GM21390 (cell line): ENCODE data around the gene SPAG17.

Source experiments
- ATAC-seq: cut with Tn5 transposase; IDR thresholded peaks from one replicate; pipeline ENCODE4 v1.9.1; 2021; ENCODE audit not compliant: unreplicated experiment

The SPAG17 gene

DNA sequence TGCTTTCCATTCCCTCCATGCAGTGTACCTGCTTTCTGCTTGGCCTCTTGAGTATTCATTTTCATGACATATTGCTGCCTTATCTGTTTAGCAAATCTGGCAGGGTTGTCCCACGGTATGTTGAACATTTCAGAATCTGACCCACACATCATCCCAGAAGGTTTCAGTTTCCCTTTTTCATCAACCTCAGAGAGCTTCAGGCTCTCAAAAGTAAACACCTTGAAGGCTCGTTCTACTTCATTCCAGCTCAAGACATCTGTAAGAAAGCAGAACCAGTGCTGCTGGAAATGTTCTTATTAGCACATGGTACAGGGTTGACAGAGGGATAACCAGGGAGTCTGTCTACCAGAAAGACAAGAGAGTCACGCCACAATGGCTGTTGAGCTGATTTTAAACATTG is 103.6 kb downstream of the SPAG17 start:
- peak; percentile 80 for ATAC-seq

DNA sequence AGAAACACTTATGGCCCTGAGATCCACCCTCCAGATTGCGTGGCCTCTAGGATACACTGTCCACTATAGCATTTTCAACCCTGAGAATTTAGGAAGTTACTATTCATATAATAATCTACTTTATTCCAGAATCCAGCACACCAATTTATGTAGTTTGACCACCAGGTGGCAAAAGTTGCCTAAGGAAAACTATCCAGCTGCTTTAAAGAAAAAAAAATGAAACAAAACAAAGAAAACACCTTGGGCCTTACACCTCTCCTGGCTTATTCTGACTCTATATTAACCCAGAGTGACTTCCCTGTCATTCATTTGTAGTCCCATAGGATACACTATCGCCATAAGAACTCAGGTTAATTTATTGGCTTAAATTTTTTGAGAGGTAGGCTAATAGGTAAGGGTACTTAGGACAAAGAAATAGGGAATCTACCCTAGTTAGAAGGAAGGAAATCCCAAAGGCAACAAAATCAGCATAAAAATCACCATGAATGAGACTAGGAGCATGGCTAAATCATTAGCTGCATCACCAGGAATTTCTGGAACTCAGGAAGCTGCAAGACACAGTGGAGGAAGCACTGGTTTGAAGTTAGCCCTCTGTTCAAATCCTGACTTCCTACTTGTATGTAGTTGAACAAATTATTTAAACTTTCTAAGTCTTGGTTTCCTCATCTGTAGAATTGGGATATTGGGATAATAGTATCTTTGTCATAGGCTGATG is 107.5 kb downstream of the SPAG17 start:
- no peak for ATAC-seq

DNA sequence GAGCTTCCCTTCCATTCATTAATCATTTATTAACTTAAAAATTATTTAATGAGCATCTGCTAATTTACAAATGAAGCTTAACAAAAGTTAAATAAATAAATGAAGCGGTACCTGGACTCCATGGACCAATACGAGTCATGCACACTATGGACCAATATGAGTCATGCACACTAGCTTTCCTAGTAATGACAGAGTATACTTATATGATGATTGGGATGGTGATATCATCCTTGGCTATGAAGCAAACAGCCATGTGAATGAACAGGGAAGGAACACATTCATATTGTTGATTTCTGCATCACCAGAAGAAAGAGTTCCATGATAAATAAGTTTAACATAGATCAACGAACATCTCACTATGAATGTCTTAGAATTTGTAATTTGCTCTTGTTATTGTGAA is 109.9 kb downstream of the SPAG17 start:
- no peak for ATAC-seq

DNA sequence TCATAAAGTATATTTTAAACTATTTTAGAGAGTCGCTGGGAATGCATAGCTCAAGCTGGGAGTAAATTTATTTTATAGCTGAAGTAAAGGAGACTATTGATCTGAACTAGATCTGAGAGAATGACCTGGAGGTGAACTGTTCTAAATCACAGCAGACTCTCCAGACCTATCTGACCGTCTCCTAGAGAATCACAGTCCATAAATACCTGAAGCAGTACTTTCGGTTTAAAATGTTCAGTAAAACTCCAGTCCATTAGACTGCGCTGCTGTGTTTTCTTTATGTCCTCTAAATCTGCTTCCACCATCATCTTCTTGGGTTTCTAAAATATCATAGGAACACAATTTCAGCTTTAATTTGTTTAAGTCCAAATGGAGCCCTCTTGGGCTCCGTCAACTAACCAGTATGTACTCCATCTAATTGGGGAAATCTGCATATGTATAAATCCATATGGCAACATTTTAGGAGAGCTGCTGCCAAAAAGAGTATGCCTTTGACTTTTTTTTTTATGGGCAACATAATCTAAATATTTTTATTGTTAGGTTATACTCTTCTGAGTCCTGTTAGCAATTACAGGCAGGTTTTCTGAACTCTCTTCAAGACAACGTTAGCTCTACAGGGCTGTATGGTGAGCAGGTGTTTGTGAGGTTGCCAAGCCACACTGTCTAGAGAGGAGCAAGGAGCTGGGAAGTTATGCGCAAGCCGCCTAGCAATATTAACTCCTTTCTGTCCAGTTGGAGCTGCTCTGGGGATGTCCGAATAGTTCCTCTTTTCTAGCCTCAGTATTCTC is 111.2 kb downstream of the SPAG17 start:
- no peak for ATAC-seq

DNA sequence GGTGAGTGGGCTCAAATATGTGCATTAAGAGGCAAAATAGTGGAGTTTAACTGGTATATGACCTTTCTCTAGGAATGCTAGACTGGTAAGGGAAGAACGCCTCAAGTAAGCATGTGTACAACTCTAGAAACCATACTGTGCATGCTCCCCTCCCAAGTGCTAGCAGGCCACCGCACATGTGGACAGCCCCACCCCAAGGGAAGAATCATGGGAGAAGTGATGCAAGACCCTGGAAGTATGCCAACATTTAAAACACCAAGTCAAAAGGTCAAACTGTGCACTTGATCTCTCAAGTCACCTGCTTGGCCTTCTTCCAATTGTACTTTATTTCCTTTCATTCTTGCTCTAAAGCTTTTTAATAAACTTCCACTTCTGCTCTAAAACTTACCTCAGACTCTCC is 135.0 kb downstream of the SPAG17 start:
- no peak for ATAC-seq

DNA sequence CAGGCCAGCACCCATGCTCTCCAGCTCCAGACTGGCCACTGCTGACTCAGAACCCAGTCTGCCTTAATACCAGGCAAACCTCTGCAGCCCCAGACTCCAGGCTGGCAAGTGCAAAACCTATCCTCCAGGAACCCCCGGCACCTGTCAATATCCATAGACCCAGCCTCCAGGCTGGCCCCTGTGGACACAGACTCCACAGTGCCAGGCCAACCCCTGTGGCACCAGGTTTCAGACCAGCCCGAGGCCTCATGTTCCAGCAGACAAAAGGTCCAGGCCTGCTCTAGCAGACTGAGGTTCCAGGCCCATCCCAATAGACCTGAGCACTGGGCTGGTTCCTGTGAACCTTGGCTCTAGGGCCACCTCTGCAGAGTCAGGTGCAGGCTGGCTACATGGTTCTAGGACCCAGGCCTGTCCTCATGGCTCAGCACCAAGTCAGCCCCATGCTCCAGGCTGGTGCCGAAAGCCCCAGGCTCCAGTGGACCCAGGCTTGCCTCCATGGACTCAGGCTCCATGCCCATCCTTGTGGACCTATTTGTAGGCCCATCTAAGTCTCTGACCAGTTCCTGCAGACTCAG is 137.3 kb downstream of the SPAG17 start:
- ATAC-seq = no peak

DNA sequence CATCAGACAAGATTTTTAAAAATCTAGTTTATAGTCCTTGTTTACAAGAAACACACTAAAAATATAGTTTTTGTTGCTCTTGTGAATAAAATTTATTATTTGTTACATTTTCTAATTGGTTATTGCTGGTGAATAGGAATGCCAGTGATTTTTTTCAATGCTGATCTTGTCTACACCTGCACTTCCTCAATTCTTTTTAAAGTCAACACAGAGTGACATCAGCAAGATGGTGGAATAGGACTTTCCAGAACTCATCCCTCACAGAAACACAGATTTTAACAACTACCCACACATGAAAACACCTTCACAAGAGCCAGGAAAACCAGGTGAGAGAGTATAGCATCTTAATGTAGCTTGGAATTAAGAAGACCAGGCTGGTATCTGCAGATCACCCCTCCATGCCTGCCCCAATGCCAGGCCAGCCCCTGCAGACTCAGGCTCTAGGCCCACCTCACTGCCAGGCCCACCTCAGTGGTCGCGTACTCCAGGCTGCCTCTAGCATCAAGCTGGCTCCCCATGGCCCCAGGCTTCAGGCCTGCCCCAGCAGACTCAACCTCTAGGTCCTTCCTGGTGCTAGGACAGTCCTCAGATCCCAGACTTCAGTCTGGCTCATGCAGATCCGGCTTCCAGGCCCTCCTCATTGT is 137.9 kb downstream of the SPAG17 start:
- no peak for ATAC-seq

DNA sequence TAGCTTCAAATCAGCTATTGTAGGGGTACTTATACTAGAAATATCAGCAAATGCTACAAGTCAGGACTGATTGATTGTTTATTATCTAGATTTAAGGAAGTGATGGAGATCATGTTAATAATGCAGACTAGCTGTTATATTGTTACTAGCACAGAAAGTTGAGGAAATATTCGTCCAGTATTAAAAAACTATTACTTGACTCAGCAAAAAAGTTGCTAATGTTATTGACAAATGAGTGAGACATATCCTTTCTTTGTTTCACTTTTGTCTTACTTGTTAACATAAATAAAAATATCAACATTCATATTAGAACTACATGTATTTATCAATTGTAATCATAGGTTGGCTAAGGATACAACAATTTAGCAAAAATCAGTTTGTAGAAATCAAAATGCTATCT is 141.4 kb downstream of the SPAG17 start:
- ATAC-seq = no peak

DNA sequence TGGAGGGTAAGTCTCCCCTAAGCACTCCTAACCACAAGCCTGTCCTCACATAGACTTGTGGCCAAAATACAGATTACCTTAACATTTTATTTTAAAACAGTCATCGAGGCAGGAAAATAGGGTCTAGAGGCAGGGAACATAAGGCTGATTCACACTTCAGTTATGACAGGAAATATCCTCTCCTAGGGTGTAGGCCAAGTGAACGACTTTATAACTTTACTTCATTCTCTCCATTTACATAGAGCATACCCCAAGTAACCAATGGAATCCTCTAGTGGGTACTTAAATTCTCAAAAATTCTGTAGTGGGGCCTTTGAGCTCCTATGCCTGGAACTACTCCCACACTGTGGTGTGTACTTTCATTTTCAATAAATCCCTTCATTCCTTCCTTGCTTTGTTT is 142.5 kb downstream of the SPAG17 start:
- no peak for ATAC-seq

DNA sequence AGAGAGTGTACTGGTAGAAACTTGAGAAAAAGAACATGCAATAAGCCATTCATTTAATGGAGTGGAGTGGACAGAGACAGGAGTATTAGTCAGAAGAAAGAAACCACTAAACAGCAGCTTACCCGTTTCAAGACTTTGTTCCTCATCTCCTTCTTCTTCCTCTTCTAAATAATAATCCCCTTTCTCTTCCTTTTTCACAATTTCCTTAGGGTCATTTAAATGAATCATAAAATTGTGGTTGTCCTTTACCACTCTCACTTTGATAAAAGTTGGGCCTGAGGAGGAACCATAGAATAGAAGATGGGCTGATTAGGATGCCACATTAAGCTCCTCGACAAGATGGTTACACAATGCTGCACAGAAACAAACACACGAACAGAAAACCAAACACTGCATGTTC is 145.9 kb downstream of the SPAG17 start:
- ATAC-seq = no peak

DNA sequence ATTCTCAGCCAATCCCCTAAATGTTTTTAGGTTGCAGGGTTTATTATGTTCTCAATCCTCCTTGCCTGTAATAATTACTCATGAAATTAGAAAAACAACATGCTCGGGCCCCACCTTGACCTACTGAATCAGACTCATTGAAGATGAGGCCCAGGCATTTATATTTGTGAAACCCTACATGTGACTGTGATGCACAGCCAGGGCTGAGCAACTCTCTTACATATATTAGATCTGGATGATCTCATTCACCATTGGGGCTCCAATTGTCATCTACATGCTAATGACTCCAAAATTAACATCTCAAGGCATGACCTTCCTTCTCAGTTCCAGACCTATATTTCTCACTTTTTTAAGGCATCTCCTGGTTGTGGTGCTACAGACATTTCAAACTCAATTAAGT is 152.1 kb downstream of the SPAG17 start:
- no peak for ATAC-seq

DNA sequence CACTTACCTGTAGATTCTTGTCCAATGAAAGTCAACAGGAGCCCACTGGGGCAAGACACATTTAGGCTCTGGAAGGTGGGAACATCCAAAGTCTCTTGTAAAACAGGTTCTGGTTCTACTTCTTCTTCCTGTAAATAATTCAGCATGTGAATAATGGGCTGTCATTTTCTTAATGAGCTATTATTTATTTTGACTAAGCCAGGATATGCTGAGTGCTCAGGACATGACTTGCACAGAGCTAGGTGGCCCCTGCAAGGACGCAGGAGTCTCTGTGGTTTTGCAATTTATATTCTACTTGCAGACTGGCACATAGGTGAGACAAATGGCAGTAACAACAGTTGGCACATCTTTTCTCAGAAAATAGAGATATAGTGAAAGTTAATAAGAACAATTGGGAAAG is 156.8 kb downstream of the SPAG17 start:
- ATAC-seq = no peak

DNA sequence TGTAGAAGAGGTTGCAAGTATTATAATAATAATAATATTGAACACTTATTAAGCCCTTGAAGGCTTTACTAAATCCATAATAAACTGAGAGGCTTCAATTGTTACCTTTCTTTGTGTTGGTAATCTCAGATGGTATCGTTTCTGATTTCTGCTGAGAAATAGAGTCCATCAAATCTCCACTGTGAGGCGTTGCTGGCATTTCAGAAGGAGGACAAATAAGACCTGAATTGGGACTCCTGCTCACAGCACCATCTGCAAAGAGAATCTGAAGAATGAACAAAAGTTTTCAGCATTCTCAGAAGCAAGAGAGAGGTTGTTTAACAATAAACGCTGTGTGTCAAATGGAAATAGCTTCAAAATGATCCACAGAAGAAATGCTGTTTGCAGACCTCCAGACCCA is 161.8 kb downstream of the SPAG17 start:
- no peak for ATAC-seq

DNA sequence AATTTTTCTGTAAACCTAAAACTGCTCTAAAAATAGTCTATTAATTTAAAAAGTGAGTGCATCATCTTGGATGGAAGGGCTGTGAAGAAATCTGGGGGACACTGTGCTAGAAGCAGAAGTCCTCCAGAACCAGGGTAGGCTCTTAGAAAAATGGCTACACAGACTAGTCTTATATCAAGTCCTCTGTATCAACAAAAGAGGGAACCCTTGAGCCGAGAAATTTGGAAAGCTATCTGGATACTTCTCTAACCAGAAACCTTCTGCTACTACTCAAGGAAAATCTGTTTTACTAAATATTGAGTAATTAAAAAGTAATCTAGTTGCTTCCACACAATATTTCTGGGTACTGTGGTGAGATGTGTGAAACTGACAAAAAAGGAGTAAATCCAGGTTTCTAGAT is 163.4 kb downstream of the SPAG17 start:
- ATAC-seq = no peak

DNA sequence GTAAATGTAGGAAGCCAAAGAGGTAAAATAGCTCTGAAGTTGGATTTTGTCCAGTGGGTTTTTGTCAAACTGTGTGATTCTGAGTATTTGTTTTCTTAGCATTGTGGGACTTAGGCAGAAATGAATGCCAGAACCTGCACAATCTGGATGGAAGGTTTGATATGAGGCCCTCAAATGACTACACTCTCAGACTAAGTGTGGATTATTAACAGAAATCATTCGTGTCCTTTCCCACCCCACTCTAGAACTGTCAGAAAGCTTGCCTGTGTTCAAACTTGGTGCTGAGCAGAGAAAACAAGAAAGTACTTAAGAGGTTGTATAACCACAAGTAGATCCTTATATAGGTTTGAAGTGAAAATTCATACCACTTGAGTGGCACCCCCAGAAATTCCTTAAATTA is 167.0 kb downstream of the SPAG17 start:
- ATAC-seq = no peak

DNA sequence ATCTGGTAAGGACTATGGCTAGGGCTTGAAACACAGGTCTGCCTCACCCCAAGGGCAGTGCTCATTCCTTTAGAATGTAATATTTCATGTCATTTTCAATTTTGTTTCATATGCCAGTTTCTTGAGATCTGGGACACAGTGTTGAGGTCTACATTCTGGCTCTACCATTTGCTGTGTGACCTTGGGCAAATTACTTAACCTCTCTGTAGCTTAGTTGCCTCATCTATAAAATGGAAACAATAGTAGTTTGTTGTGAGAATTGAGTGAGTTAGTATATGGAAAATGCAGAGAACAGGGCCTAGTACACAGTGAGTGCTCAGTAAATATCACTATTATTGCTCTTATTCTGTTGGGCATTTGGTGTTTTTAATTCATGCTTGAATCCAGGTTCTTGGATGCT is 171.1 kb downstream of the SPAG17 start:
- no peak for ATAC-seq

DNA sequence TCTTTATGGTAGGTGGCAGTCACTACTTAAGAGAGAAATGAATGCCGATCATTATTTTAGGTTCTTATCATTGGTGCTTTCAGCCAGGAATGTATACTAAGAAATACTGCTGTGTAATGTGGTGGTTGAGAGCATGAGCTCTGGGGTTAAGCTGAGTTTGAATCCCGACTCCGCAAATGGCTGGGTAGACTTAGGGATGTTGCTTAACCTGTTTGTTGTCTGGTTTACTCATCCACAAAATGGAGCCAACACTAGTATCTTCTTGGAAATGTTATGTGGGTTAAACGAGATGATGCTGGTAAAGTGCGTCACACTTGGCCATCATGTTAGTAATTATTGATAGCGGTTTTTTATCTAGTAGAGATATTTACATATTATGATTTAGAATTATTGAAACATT is 171.7 kb downstream of the SPAG17 start:
- no peak for ATAC-seq

DNA sequence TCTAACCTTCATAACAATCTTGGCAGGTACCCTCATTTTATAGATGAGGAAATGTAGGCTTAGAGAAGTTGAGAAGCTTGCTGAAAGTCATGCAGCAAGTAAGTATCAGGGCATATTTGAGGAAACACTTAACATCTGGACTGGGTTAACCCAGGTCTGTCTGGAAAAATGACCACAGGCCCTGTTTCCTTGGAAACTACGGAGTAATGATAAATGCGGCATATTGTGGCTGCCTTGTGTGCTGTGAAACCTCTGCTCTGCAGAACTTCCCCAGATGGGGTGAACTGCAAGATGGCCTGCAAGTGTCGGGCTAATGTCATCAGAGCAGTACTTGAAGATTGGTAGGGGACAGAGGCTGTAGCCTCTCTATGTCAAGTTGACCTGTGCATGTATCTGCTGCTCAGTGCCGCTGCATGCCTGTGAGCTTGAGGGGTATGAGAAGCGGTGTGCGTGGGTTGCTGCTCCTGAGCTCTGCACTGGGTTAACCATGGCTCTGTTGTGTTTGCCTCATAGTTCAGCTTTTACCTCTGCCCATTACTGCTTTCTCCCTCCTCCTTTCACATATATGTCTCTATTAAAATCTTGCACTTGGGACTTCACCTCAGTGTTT is 172.4 kb downstream of the SPAG17 start:
- no peak for ATAC-seq

DNA sequence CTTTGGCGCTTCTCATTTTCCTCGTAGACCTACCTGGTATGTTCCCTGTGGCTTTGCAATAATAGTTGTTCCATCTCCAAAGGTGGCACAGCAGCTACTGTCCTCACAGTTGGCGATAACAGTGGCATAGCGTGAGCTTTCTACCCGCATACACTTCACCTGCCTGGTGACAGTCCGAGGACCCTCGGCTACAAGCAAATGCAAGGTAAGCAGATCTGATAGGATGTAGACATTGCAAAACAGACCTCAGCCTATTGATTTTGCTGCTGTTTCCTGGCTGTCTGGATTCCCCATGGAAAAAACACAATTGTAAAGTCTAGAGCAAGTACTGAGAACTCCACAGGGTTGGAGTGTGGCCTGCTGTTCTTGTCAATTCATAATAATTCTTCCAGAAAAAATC is 177.0 kb downstream of the SPAG17 start:
- no peak for ATAC-seq

DNA sequence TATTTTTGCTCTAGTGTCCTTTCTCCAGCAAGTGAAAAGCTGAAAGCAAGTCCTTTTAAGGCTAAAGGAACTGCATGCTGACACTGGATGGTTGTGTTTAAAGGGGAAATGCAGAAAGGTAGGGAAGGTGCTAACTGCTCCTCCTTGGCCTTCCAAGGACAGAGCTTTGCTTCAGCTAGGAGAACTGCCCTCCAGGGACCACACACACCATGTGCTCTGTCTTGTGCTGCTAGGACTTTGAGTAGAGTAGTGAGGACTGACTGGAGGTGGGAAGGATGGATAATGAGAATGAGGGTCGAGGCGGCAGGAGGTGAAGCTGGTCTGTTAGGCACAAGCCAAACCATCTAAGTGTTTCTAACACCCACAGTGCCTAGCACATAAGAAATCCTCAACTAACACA is 177.6 kb downstream of the SPAG17 start:
- ATAC-seq = no peak

DNA sequence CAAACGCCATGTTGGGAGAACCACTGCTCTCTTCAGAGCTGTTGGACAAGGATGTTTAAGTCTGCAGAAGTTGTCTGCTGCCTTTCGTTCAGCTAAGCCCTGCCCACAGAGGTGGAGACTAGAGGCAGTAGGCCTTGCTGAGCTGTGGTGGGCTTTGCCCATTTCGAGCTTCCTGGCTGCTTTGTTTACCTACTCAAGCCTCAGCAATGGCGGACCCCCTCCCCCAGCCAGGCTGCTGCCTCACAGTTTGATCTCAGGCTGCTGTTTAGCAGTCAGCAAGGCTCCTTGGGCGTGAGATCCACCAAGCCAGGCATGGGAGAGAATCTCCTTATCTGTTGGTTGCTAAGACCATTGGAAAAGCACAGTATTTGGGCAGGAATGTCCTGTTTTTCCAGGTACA is 180.7 kb downstream of the SPAG17 start:
- ATAC-seq = no peak
